Aorta (tissue), 5 donors: ENCODE measurements around the gene PLEKHG3. TPM values are rescaled to one million over a fixed set of nuclear protein-coding genes. Genes with fewer than 3 reads are reported as not detected.

Source experiments
- ATAC-seq: fragments of 200-7000 bp; cut with Tn5 transposase; one replicate; pipeline ENCODE4 v1.9.1; 2022; ENCODE audit warnings: moderate library complexity; ENCODE audit not compliant: low FRiP score
- DNase-seq, 2 donors: peaks; one replicate each; pipeline ENCODE4 v3.0.0-alpha.2; 2020
- H3K27ac ChIP-seq, 2 donors: one replicate each; pipeline ENCODE4 v1.5.1; 2013; ENCODE audit warnings: low read length in 2 of 2, mild to moderate bottlenecking in 2 of 2, moderate library complexity in 2 of 2, control low read depth in 1 of 2, inconsistent platforms in 1 of 2, low read depth in 1 of 2
- H3K27me3 ChIP-seq, 2 donors: one replicate each; pipeline ENCODE4 v1.6.1; 2013; ENCODE audit warnings: control low read depth in 1 of 2, low read length in 1 of 2, mild to moderate bottlenecking in 1 of 2, moderate library complexity in 1 of 2; ENCODE audit not compliant: insufficient read depth in 2 of 2, control insufficient read depth in 1 of 2
- H3K36me3 ChIP-seq, 2 donors: one replicate each; pipeline ENCODE4 v1.6.1; 2013; ENCODE audit warnings: control low read depth in 1 of 2, low read length in 1 of 2, mild to moderate bottlenecking in 1 of 2; ENCODE audit not compliant: insufficient read depth in 2 of 2, control insufficient read depth in 1 of 2
- H3K4me1 ChIP-seq, 2 donors: one replicate each; pipeline ENCODE4 v1.6.1; 2013; ENCODE audit warnings: low read length in 2 of 2, control low read depth in 1 of 2, mild to moderate bottlenecking in 1 of 2, moderate library complexity in 1 of 2; ENCODE audit not compliant: insufficient read depth in 2 of 2, control insufficient read depth in 1 of 2
- H3K4me3 ChIP-seq, 2 donors: one replicate each; pipeline ENCODE4 v1.5.1; 2013; ENCODE audit warnings: low read length in 2 of 2, control low read depth in 1 of 2, mild to moderate bottlenecking in 1 of 2
- H3K9me3 ChIP-seq: one replicate; pipeline ENCODE4 v1.6.1; 2013; ENCODE audit warnings: mild to moderate bottlenecking, low read length; ENCODE audit not compliant: control insufficient read depth
- WGBS, 2 donors: extraction: QIAGEN DNeasy Blood & Tissue Kit; methylation state at CpG; one replicate each; pipeline ENCODE4 v1.1.7; 2013; 5-methylcytosine and 5-hydroxymethylcytosine counted together
- intact Hi-C, 2 donors: fragments of 100-400 bp; cut with DNase I; formaldehyde crosslinking; loops; one replicate each; pipeline versions ENCODE4 v1.14.2 to v1.15.0; 2022
- polyA plus RNA-seq, 2 donors: library from polyadenylated mRNA; stranded (reverse); fragments of 200-250 nt; gene quantifications; one replicate each; pipeline ENCODE4 v1.2.3, GENCODE V29; 2013
- total RNA-seq, 2 donors: library from RNA; stranded (reverse); fragmentation: NEBNext Ultra II Directional; extraction: Animal tissue kit (Norgen Biotek cat#: 25700); gene quantifications; one replicate each; pipeline ENCODE4 v1.2.1, GENCODE V29; 2021
- donor health status: healthy with polysubstance abuse.
- donor health status: Bipolar disorder and iron deficiency.
- donor health status: DM: no; HTN: no; CAD: no.
- donor health status: DM: no; HTN: no; CAD: no.
- donor health status: DM: yes; HTN: yes; CAD: no.

PLEKHG3 gene
- total and polyA plus RNA-seq, 4 donors: 10.9 to 82.9 (median 48.2) TPM

DNA sequence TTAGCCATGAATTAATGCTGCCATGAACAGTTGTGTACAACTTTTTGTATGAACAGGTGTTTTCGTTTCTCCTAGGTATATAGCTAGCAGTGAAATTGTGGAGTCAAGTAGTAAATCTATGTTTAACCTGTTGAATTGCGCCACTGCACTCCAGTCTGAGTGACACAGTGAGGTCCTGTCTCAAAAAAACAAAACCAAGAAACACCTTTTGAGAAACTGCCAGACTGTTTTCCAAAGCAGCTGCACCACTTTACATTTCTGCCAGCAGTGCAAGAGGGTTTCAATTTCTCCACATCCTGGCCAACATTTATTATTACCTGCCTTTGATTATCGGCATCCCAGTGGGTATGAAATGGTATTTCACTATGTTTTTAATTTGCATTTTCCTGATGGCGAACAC, 3.3 kb upstream of the PLEKHG3 start:
- ATAC-seq (no peak), DNase-seq (no peak)
- H3K4me3 ChIP-seq: no peak overlapping the region
- H3K27me3 ChIP-seq: no peaks in the 10 kb centered on the region
- 91 to 93% methylated on average over 4 of the region's 4 CpGs for WGBS, 2 donors
- intact Hi-C loops: no loop called here
- H3K4me1 ChIP-seq: no peaks in the 10 kb centered on the region
- H3K9me3 ChIP-seq: no peaks in the 10 kb centered on the region
- H3K27ac ChIP-seq: no peak overlapping the region
- no peaks in the 10 kb centered on the region for H3K36me3 ChIP-seq

DNA sequence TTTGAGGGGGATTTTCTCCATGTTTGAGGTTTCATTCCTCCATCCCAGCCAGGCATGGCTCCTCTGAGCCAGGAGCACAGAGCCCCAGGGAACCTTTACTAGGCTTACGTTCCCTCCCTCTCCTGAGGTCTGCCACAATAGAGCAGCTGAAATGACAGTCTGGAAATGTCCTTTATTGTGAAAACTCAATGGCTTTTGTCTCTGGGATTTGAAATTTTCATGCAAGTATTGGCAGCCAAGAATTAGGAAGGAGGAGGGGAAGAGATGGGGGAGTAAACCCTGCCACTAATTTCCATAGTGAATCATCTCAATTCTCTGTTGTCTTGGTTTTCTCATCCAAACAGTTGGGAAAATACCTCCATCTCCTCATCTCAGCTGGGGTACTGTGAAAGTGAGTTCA, 2.6 kb upstream of the PLEKHG3 start:
- no peaks in the 10 kb centered on the region for H3K27me3 ChIP-seq
- WGBS, 2 donors: 74 to 84% methylated on average over 1 of the region's 1 CpG
- H3K4me1 ChIP-seq: no peaks in the 10 kb centered on the region
- intact Hi-C loops: no loop called here
- no peak overlapping the region for H3K4me3 ChIP-seq
- no peaks in the 10 kb centered on the region for H3K9me3 ChIP-seq
- no peak overlapping the region for H3K27ac ChIP-seq
- no peaks in the 10 kb centered on the region for H3K36me3 ChIP-seq
- ATAC-seq (no peak), DNase-seq (no peak)

DNA sequence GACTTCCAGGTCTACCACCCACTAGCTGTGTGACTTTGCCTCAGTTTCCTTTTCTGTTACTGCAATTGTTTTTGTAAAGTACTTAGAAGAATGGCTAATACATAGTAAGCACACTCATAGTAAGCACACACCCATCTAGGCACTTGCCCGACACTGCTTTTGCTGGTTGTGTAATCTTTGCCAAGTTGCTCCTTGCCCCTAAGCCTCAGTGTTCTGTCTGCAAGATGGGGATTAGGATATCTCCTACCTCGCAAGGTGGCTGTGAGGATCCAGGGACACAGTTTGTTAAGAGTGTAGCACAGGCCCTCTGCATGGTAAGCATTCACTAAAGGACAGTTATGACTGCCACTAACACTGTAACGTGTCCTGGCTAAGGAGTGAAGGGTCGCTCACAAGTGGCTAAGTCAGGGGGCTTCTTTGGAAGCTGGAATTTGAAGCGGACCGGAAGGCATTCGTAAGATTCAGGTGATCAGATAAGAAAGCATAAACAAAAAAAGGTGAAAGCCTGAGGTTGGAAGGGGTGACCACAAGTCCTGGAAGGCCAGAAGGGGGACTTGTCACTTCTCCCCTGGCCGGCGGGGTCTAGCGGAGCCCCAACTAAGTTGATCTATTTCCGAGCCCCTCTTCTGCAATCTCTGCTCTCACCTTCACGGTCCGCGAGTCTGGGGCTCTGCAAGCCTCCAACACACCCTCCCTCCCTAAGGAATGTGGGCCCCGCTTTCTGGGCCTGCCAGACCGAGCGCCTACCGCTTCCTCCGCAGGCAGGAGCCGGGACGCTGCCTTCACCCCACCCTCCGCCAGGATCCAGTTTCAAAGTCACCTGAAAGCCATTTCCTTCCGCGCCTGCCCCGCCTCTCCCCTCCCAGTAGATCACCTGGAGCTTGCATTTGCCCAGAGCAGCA, 1.5 kb upstream of the PLEKHG3 start:
- WGBS, 2 donors: 79 to 88% methylated on average over 21 to 25 of the region's 25 CpGs
- Histone ChIP-seq H3K9me3 (no peaks in the 10 kb centered on the region), H3K4me3 (no peak overlapping the region), H3K4me1 (no peaks in the 10 kb centered on the region), H3K27me3 (no peaks in the 10 kb centered on the region), H3K27ac (no peak overlapping the region), H3K36me3 (no peaks in the 10 kb centered on the region)
- ATAC-seq: no peak
- DNase-seq: peak in 1 of 2 donors; percentile 68
- intact Hi-C loops: no loop called here

DNA sequence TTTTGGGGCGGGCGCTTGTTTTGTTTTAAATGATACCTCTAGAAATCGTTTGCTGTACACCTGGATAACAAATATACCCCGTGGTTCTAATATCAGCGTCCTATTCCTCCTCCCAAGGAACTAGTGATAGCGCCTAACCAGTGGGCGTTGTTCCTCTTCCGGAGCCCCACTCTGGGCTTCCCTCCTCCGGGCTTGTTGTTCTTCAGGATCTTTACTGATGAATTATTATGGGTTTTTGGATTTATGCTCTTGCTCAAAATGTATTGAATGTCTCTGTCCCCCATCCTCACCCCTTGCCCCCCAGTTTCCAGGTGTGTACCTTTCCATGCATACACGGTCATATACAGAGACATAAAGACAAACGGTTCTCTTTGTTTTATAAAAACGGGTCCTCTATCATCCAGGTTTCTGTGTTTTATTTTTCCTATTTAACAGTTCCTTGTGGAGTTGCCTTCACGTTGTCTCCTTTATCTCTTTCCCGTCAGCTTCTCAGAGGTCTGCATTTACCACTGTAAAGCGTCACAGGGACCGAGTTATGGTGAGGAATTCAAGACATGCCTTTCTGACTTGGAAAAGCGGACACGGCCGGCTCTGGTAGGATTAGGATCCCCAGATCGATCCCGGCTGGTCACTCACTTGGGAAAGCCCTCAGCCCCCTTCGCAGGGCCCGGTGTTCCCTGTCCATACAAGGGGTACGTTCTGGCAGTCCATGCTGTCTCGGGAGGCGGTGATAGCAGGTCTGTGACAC, 655 bp upstream of the PLEKHG3 start:
- no peak for DNase-seq
- intact Hi-C loops: loop anchor here in 1 of 2 donors (2.0 kb wide), 1 partner anchor 21 kb away; no protein-coding TSS in a partner anchor
- WGBS, 2 donors: 26% methylated on average over 26 of the region's 26 CpGs
- peak; percentile 24 for ATAC-seq
- H3K27ac ChIP-seq: peak overlapping the region in 1 of 2 donors; percentile 75
- H3K9me3 ChIP-seq: no peaks in the 10 kb centered on the region
- H3K36me3 ChIP-seq: no peaks in the 10 kb centered on the region
- no peaks in the 10 kb centered on the region for H3K27me3 ChIP-seq
- peak overlapping the region in 1 of 2 donors; percentile 87 for H3K4me3 ChIP-seq
- H3K4me1 ChIP-seq: no peaks in the 10 kb centered on the region

DNA sequence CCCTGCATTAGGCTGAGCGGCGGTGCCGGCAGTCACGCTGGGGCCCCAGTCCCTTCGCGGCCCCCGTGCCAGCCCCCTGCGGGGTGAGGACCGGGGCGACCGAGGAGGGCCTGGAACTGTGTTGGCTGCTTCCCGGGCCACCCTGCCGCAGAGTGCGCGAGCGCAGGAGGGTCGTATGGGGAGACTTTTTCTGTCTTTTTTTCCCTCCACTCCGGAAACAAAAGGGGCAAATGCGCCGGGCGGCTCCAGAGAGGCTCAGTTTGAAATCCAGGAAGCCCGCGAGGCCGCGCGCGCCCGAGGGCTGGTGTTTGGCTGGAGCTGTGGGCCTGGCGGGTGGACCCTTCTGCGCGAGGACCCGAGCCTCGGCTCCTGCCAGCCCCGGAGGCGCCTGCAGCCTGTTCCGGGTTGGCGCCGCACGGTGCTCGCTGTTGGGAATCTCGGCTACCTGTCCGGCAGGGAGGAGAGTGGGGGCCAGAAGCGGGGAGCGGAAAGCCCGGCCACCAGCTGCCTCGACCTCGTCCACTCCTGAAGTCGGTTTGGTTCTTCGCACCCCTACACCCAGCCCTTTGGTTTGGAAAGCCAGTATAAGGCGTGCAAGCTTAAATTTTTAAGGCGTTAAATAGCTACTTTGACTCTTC, 638 bp downstream of the PLEKHG3 start:
- DNase-seq (peak in 1 of 2 donors; percentile 87), ATAC-seq (peak; percentile 69)
- Histone ChIP-seq H3K9me3 (no peaks in the 10 kb centered on the region), H3K4me1 (no peaks in the 10 kb centered on the region), H3K27me3 (no peaks in the 10 kb centered on the region), H3K36me3 (no peaks in the 10 kb centered on the region), H3K4me3 (peak overlapping the region; percentile 70 to 87), H3K27ac (peak overlapping the region; percentile 62 to 86)
- intact Hi-C loops: loop anchor here in 1 of 2 donors (2.0 to 5.0 kb wide), 4 partner anchors 22 to 57 kb away; no protein-coding TSS in a partner anchor
- 0 to 1% methylated on average over 50 to 51 of the region's 51 CpGs for WGBS, 2 donors

DNA sequence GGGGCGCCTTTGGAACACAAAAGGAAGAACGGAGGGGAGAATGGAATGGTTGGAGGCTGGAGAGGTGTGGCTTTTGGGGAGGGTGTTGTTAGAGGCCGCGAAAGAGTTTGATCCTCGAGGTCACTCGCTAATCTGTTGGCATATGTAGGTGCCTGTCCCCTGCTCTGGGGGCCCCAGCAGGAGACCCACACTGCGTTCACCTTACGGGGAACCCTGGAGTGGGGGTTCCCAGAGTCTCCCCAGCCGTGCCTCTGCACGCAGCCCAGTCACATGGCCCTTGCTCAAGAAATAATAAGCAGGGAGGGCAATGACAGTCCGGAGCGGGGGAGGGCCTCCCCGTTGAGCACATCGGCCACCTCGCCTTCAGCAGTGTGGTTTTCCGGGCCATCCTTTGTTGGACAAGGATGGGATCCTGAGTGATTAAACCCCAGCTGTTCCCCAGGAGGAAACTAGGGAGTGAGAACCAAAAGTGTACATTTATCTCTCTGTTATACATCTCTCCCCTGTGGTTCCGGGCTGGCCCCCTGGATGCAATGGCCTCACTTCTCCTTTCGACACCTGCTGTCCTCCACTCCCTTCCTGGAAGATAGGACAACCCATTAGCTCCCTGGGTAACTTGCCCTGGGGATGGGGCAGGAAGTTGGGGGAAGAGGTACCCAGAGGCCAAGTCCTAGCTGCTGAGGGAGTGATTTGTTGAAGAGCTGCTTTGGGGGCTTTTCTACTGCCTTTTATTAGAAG, 1.3 kb downstream of the PLEKHG3 start:
- ATAC-seq: peak; percentile 19
- Histone ChIP-seq H3K27me3 (no peaks in the 10 kb centered on the region), H3K9me3 (no peaks in the 10 kb centered on the region), H3K36me3 (no peaks in the 10 kb centered on the region), H3K4me1 (no peaks in the 10 kb centered on the region), H3K4me3 (peak overlapping the region; percentile 70 to 87), H3K27ac (peak overlapping the region; percentile 62 to 80)
- 0 to 2% methylated on average over 18 of the region's 18 CpGs for WGBS, 2 donors
- intact Hi-C loops: loop anchor here in 1 of 2 donors (2.0 to 5.0 kb wide), 4 partner anchors 23 to 57 kb away; no protein-coding TSS in a partner anchor
- DNase-seq: peak in 1 of 2 donors; percentile 79

DNA sequence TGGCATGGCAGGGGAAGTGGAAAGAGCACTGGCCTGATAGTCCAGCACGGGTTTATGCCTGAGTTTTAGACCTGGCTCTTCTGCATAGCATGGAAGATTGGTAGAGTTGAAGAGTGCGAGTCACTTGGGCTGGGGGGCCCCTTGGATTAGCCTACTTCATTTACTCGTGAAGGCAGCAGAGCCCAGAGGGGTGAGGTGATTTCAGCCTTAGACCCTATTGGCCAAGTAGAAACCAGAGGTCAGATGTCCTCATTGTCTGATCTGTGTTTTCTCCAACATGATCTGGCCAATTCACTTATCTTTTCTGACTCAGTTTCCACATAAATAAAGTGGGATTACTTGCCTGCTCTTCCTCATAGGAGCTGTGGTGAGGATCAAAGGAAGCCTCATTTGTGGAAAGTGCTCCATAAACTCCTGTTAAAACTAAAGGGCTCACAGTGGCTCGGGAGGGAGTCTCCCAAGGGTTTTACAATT, 1.9 kb downstream of the PLEKHG3 start:
- 3 to 11% methylated on average over 4 of the region's 4 CpGs for WGBS, 2 donors
- Histone ChIP-seq H3K27me3 (no peaks in the 10 kb centered on the region), H3K27ac (peak overlapping the region; percentile 53 to 80), H3K9me3 (no peaks in the 10 kb centered on the region), H3K36me3 (no peaks in the 10 kb centered on the region), H3K4me3 (no peak overlapping the region), H3K4me1 (no peaks in the 10 kb centered on the region)
- DNase-seq (peak in 1 of 2 donors; percentile 44), ATAC-seq (no peak)
- intact Hi-C loops: loop anchor here in 1 of 2 donors (5.0 kb wide), 3 partner anchors 34 to 56 kb away; no protein-coding TSS in a partner anchor
